Fibroblast of the aortic adventitia (primary cell): ENCODE results near the gene KCNH2. TPM values are rescaled to one million over a fixed set of nuclear protein-coding genes. Genes with fewer than 3 reads are reported as not detected.

Experiments
- DNase-seq: peaks from one replicate; pipeline ENCODE4 v3.0.0-alpha.2; 2010; ENCODE audit warnings: low read depth
- H3K4me3 ChIP-seq: 2 replicates; pipeline ENCODE4 v1.5.1; 2011; ENCODE audit warnings: low read depth, mild to moderate bottlenecking, control low read depth, low read length, moderate library complexity
- total RNA-seq: library from RNA; depleted of rRNA; stranded (reverse); fragments of >200 nt; gene quantifications from 2 replicates; pipeline ENCODE4 v1.2.3, GENCODE V29; 2012; ENCODE audit warnings: low replicate concordance
- TF ChIP-seq, protein P1 (sequence below): IDR thresholded peaks from 2 replicates; pipeline ENCODE4 v1.5.1; 2011; ENCODE audit warnings: mild to moderate bottlenecking, low read length, control low read depth, inconsistent platforms; ENCODE audit not compliant: insufficient read depth

KCNH2 gene
- total RNA-seq, 1 donor, result not detected

- DNase-seq, result no peak
- TF ChIP-seq, protein P1, sequence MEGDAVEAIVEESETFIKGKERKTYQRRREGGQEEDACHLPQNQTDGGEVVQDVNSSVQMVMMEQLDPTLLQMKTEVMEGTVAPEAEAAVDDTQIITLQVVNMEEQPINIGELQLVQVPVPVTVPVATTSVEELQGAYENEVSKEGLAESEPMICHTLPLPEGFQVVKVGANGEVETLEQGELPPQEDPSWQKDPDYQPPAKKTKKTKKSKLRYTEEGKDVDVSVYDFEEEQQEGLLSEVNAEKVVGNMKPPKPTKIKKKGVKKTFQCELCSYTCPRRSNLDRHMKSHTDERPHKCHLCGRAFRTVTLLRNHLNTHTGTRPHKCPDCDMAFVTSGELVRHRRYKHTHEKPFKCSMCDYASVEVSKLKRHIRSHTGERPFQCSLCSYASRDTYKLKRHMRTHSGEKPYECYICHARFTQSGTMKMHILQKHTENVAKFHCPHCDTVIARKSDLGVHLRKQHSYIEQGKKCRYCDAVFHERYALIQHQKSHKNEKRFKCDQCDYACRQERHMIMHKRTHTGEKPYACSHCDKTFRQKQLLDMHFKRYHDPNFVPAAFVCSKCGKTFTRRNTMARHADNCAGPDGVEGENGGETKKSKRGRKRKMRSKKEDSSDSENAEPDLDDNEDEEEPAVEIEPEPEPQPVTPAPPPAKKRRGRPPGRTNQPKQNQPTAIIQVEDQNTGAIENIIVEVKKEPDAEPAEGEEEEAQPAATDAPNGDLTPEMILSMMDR, result no peak
- no peak overlapping the region for H3K4me3 ChIP-seq
These were observed 59.0 kb downstream of the KCNH2 start for GRCh38 chr7:150919160-150919559.

GRCh38 chr7:150918378-150918777 lies 59.7 kb downstream of the KCNH2 start:
- TF ChIP-seq, protein P1, result no peak
- H3K4me3 ChIP-seq, result no peak overlapping the region
- no peak for DNase-seq

DNA sequence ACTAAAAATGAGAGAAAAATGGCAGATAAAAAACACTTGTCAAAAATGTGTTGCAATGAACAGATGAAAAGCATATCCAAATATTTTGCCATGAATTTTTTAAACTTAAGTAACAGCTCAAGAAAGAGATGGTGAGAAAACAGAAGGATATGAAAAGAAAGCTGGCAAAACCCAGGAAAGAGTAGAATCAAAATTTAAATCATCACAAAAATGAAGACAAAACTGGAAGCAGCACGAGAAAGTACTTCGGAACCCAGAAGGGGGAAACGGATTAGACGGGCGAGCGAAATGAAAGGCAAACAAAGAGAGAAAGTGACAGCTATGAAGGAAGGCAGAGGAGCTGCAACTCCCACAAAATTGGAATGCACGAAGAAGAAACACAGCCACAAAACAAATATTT lies 60.2 kb downstream of the KCNH2 start:
- TF ChIP-seq, protein P1, result no peak
- DNase-seq, result no peak
- no peak overlapping the region for H3K4me3 ChIP-seq

- no peak overlapping the region for H3K4me3 ChIP-seq
- TF ChIP-seq, protein P1, result no peak
- no peak for DNase-seq
These were observed 61.5 kb downstream of the KCNH2 start for GRCh38 chr7:150916670-150917069.

DNA sequence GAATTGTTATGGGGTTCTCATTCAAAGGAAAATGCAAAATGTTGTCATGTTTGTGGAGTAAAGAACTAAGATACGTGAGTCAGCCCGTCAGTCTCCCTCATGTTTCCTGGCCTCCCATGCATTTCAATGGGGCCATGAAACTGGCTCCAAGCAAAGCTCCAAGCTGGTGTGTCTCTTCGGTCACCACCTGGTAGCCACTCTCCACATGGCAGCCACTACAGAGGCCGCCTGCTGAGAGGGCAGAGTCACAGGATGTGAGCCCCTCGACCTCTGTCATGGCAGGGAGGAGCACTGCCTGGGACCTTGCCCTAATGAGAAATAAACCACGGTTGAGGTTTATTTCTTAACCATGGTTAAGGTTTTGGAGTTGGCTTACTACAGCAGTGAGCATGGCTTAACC lies 63.2 kb downstream of the KCNH2 start:
- no peak for DNase-seq
- TF ChIP-seq, protein P1, result no peak
- H3K4me3 ChIP-seq, result no peak overlapping the region

DNA sequence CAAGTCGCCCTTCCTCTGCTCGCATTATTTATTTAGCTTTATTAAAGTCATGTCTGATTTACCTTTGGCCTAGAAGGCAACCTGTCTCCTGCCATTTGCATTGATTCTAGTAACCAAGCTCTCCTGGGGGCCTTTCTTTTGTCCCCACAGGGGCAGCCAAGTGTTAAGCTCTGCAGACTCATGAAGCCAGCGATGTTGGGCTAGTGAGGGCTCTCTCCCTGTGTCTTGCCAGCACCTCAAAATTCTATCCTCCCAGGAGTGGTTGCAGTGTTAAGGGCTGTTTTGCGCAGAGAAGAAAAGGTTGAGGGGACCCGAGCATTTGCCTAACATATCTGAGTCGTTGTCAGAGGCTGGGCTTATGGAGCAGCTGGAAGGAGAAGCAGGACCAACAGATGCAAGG lies 63.9 kb downstream of the KCNH2 start:
- no peak overlapping the region for H3K4me3 ChIP-seq
- DNase-seq, result no peak
- TF ChIP-seq, protein P1, result no peak

GRCh38 chr7:150912427-150912826 lies 65.7 kb downstream of the KCNH2 start:
- TF ChIP-seq, protein P1, result no peak
- H3K4me3 ChIP-seq, result no peak overlapping the region
- DNase-seq, result no peak
